OCI-LY7 (cell line): ENCODE measurements around the gene NUP93. TPM values are rescaled to one million over a fixed set of nuclear protein-coding genes. Genes with fewer than 3 reads are reported as not detected.

Source experiments
- BruUV-seq: library from RNA; stranded (reverse); fragments of 400-500 nt; replicated peaks from 2 replicates; lab custom pipeline; 2021; lab: Mats Ljungman, UMichigan
- CTCF ChIA-PET: fragments of 300-600 bp; sonication (Branson Sonifier 250); formaldehyde crosslinking; loops from one replicate; lab custom pipeline; 2022; ENCODE audit warnings: antibody characterized with exemption; ENCODE audit not compliant: unreplicated experiment; lab: Charles Lee
- POLR2A ChIA-PET: fragments of 300-600 bp; sonication (Branson Sonifier 250); formaldehyde crosslinking; loops from one replicate; lab custom pipeline; 2022; ENCODE audit warnings: antibody characterized with exemption; lab: Charles Lee
- DNase-seq: peaks from one replicate; pipeline ENCODE4 v3.0.0-alpha.2; 2015; ENCODE audit warnings: low spot score
- H2AFZ ChIP-seq: fragments of 200-600 bp; sonication (generic), shearing (Covaris generic); 2 replicates; pipeline ENCODE4 v1.6.1; 2014; ENCODE audit warnings: mild to moderate bottlenecking, antibody characterized with exemption, low read length, moderate library complexity
- H3K27ac ChIP-seq: fragments of 200-600 bp; sonication (generic); 2 replicates; pipeline ENCODE4 v1.5.1; 2014; ENCODE audit warnings: mixed run types, low read depth, mild to moderate bottlenecking, moderate library complexity, low read length, inconsistent platforms; ENCODE audit not compliant: poor library complexity, severe bottlenecking
- H3K36me3 ChIP-seq: fragments of 200-600 bp; sonication (generic); 2 replicates; pipeline ENCODE4 v1.6.1; 2014; ENCODE audit warnings: mild to moderate bottlenecking, antibody characterized with exemption, low read length, moderate library complexity, mixed read lengths; ENCODE audit not compliant: insufficient read depth
- H3K4me1 ChIP-seq: fragments of 200-600 bp; sonication (generic); 2 replicates; pipeline ENCODE4 v1.5.1; 2014; ENCODE audit warnings: mild to moderate bottlenecking, low read length; ENCODE audit not compliant: insufficient read depth, poor library complexity, severe bottlenecking
- H3K4me2 ChIP-seq: fragments of 200-600 bp; sonication (generic); 2 replicates; pipeline ENCODE4 v1.6.1; 2014; ENCODE audit warnings: mild to moderate bottlenecking, low read length
- H3K4me3 ChIP-seq: fragments of 200-600 bp; sonication (generic); 2 replicates; pipeline ENCODE4 v1.5.1; 2014; ENCODE audit warnings: mild to moderate bottlenecking, low read depth, low read length; ENCODE audit not compliant: poor library complexity, severe bottlenecking
- H3K79me2 ChIP-seq: fragments of 200-600 bp; sonication (generic); 2 replicates; pipeline ENCODE4 v1.6.1; 2016; ENCODE audit warnings: low read depth, mild to moderate bottlenecking, low read length, moderate library complexity, mixed read lengths; ENCODE audit not compliant: insufficient read depth
- H3K9me2 ChIP-seq: fragments of 200-600 bp; sonication (generic); 2 replicates; pipeline ENCODE4 v1.6.1; 2016; ENCODE audit warnings: mild to moderate bottlenecking, low read length, mixed read lengths; ENCODE audit not compliant: insufficient read depth
- H3K9me3 ChIP-seq: fragments of 200-600 bp; sonication (generic); 2 replicates; pipeline ENCODE4 v1.6.1; 2014; ENCODE audit warnings: mild to moderate bottlenecking, mixed run types, low read length, mixed read lengths
- H4K20me1 ChIP-seq: fragments of 200-600 bp; sonication (generic); 2 replicates; pipeline ENCODE4 v1.6.1; 2014; ENCODE audit warnings: mild to moderate bottlenecking, antibody characterized with exemption, low read length, moderate library complexity, mixed read lengths; ENCODE audit not compliant: insufficient read depth
- CTCF ChIP-seq: fragments of 200-600 bp; sonication (generic); conservative IDR thresholded peaks from 2 replicates; pipeline ENCODE4 v1.5.1; 2014; ENCODE audit warnings: mild to moderate bottlenecking, antibody characterized with exemption, low read length, moderate library complexity, mixed read lengths
- EZH2phosphoT487 ChIP-seq: fragments of 200-600 bp; sonication (generic); IDR thresholded peaks from 2 replicates; pipeline ENCODE4 v1.6.1; 2018; ENCODE audit warnings: low read depth, borderline replicate concordance, mild to moderate bottlenecking, mixed run types, antibody characterized with exemption, low read length, moderate library complexity, mixed read lengths
- intact Hi-C: fragments of 100-400 bp; cut with micrococcal nuclease; formaldehyde crosslinking; loops from one replicate; pipeline ENCODE4 v1.10.0; 2022; ENCODE audit not compliant: unreplicated experiment
- total RNA-seq, 2 experiments: library from RNA; depleted of rRNA in 1 of 2; stranded (reverse); fragments of >200 nt in 1 of 2; shearing (Covaris generic) in 1 of 2; gene quantifications; 2 replicates each; pipeline ENCODE4 v1.2.3, GENCODE V29; 2014 to 2022

Gene NUP93
- total RNA-seq, 2 experiments from 2014 or later, result 119 to 183 TPM

GRCh38 chr16:56684256-56684925 lies 45.5 kb upstream of the NUP93 start:
- no peak for DNase-seq
- H3K4me1 ChIP-seq, result peaks cover 22% of the 10 kb centered on the region
- no peak overlapping the region for H3K4me2 ChIP-seq
- TF ChIP-seq EZH2phosphoT487, result no peak
- TF ChIP-seq CTCF, result no peak
- H2AFZ ChIP-seq, result no peak overlapping the region
- H3K9me2 ChIP-seq, result no peaks in the 10 kb centered on the region
- H3K9me3 ChIP-seq, result no peaks in the 10 kb centered on the region
- no TSS peak for BruUV-seq
- H3K36me3 ChIP-seq, result no peaks in the 10 kb centered on the region
- ChIA-PET CTCF (no interaction called here), POLR2A (no interaction called here)
- no peak overlapping the region for H3K4me3 ChIP-seq
- no peaks in the 10 kb centered on the region for H4K20me1 ChIP-seq
- H3K27ac ChIP-seq, result no peak overlapping the region
- intact Hi-C loops, result no loop called here
- no peaks in the 10 kb centered on the region for H3K79me2 ChIP-seq

- POLR2A ChIA-PET, result interaction anchor here (1.1 kb wide), 1 partner anchor 17 kb away, joined by 4 read pairs; no protein-coding TSS in a partner anchor
- H3K9me2 ChIP-seq, result no peaks in the 10 kb centered on the region
- H2AFZ ChIP-seq, result no peak overlapping the region
- no peaks in the 10 kb centered on the region for H3K79me2 ChIP-seq
- TF ChIP-seq CTCF, result no peak
- no peak for TF ChIP-seq EZH2phosphoT487
- intact Hi-C loops, result no loop called here
- CTCF ChIA-PET, result no interaction called here
- DNase-seq, result no peak
- no peaks in the 10 kb centered on the region for H4K20me1 ChIP-seq
- H3K36me3 ChIP-seq, result no peaks in the 10 kb centered on the region
- no TSS peak for BruUV-seq
- H3K9me3 ChIP-seq, result no peaks in the 10 kb centered on the region
- peaks cover 22% of the 10 kb centered on the region for H3K4me1 ChIP-seq
- H3K4me2 ChIP-seq, result no peak overlapping the region
- no peak overlapping the region for H3K27ac ChIP-seq
- no peak overlapping the region for H3K4me3 ChIP-seq
Measured at GRCh38 chr16:56684926-56685590, 44.9 kb upstream of the NUP93 start.

- no peaks in the 10 kb centered on the region for H3K9me3 ChIP-seq
- no TSS peak for BruUV-seq
- TF ChIP-seq CTCF (no peak), EZH2phosphoT487 (no peak)
- ChIA-PET CTCF (no interaction called here), POLR2A (no interaction called here)
- no peak overlapping the region for H2AFZ ChIP-seq
- H3K9me2 ChIP-seq, result no peaks in the 10 kb centered on the region
- H3K4me3 ChIP-seq, result no peak overlapping the region
- intact Hi-C loops, result no loop called here
- H3K4me2 ChIP-seq, result no peak overlapping the region
- no peak for DNase-seq
- no peaks in the 10 kb centered on the region for H3K36me3 ChIP-seq
- no peaks in the 10 kb centered on the region for H3K79me2 ChIP-seq
- H3K27ac ChIP-seq, result no peak overlapping the region
- peaks cover 20% of the 10 kb centered on the region for H3K4me1 ChIP-seq
- no peaks in the 10 kb centered on the region for H4K20me1 ChIP-seq
Measured at GRCh38 chr16:56686758-56687157, 43.2 kb upstream of the NUP93 start.
